KOPT-K1 (cell line): ENCODE results near the gene INSC.

Experiments used
- H3K27ac ChIP-seq: fragments of 200-600 bp; sonication (generic); 2 replicates; pipeline ENCODE4 v1.5.1; 2016; ENCODE audit warnings: antibody characterized with exemption, mild to moderate bottlenecking, low read depth, low read length; ENCODE audit not compliant: poor library complexity, severe bottlenecking
- H3K36me3 ChIP-seq: fragments of 200-600 bp; sonication (generic); 2 replicates; pipeline ENCODE4 v1.5.1; 2017; ENCODE audit warnings: antibody characterized with exemption, mild to moderate bottlenecking, low read length, moderate library complexity; ENCODE audit not compliant: insufficient read depth
- H3K9me3 ChIP-seq: fragments of 200-600 bp; sonication (generic); 2 replicates; pipeline ENCODE4 v1.5.1; 2017; ENCODE audit warnings: antibody characterized with exemption, low read length, mild to moderate bottlenecking; ENCODE audit not compliant: insufficient read depth, poor library complexity, severe bottlenecking

INSC gene

GRCh38 chr11:15282754-15283153 is 168.0 kb downstream of the INSC start:
- no peak overlapping the region for H3K27ac ChIP-seq
- no peaks in the 10 kb centered on the region for H3K9me3 ChIP-seq
- H3K36me3 ChIP-seq, result no peaks in the 10 kb centered on the region

GRCh38 chr11:15286465-15286864 is 171.7 kb downstream of the INSC start:
- no peaks in the 10 kb centered on the region for H3K9me3 ChIP-seq
- H3K27ac ChIP-seq, result no peak overlapping the region
- no peaks in the 10 kb centered on the region for H3K36me3 ChIP-seq

GRCh38 chr11:15288863-15289262 is 174.1 kb downstream of the INSC start:
- Histone ChIP-seq H3K9me3 (no peaks in the 10 kb centered on the region), H3K27ac (no peak overlapping the region), H3K36me3 (no peaks in the 10 kb centered on the region)

GRCh38 chr11:15289723-15290122 is 175.0 kb downstream of the INSC start:
- H3K27ac ChIP-seq, result no peak overlapping the region
- H3K9me3 ChIP-seq, result no peaks in the 10 kb centered on the region

GRCh38 chr11:15291885-15292284 is 177.2 kb downstream of the INSC start:
- H3K36me3 ChIP-seq, result no peaks in the 10 kb centered on the region

More at GRCh38 chr11:15289723-15290122, 175.0 kb downstream of the INSC start:
- no peaks in the 10 kb centered on the region for H3K36me3 ChIP-seq

GRCh38 chr11:15293975-15294620 is 179.4 kb downstream of the INSC start:
- no peaks in the 10 kb centered on the region for H3K9me3 ChIP-seq
- no peak overlapping the region for H3K27ac ChIP-seq
- no peaks in the 10 kb centered on the region for H3K36me3 ChIP-seq

More at GRCh38 chr11:15291885-15292284, 177.2 kb downstream of the INSC start:
- H3K27ac ChIP-seq, result no peak overlapping the region
- H3K9me3 ChIP-seq, result no peaks in the 10 kb centered on the region

GRCh38 chr11:15295695-15296094 is 181.0 kb downstream of the INSC start:
- Histone ChIP-seq H3K27ac (no peak overlapping the region), H3K36me3 (no peaks in the 10 kb centered on the region), H3K9me3 (no peaks in the 10 kb centered on the region)
